Sigmoid colon (tissue), 7 donors: ENCODE data around the gene TF. TPM values are rescaled to one million over a fixed set of nuclear protein-coding genes. Genes with fewer than 3 reads are reported as not detected.

Source experiments
- DNase-seq: peaks from one replicate; pipeline ENCODE4 v3.0.0-alpha.2; 2019
- H3K27ac ChIP-seq, 4 donors: fragments of 200-600 bp; sonication (generic); one replicate each; pipeline ENCODE4 v1.5.1; 2016 to 2019; ENCODE audit warnings: mild to moderate bottlenecking in 1 of 4
- H3K27me3 ChIP-seq, 3 donors: fragments of 200-600 bp; sonication (generic); one replicate each; pipeline ENCODE4 v1.5.1; 2019; ENCODE audit warnings: mild to moderate bottlenecking in 1 of 3
- H3K36me3 ChIP-seq, 4 donors: fragments of 200-600 bp; sonication (generic); one replicate each; pipeline ENCODE4 v1.5.1; 2016 to 2019
- H3K4me1 ChIP-seq, 4 donors: fragments of 200-600 bp; sonication (generic); one replicate each; pipeline ENCODE4 v1.5.1; 2017 to 2019
- H3K4me3 ChIP-seq, 4 donors: fragments of 200-600 bp; sonication (generic); one replicate each; pipeline ENCODE4 v1.5.1; 2017 to 2019; ENCODE audit warnings: mild to moderate bottlenecking in 2 of 4, moderate library complexity in 1 of 4
- H3K9me3 ChIP-seq, 4 donors: fragments of 200-600 bp in 3 of 4; sonication (generic) in 3 of 4; one replicate each; pipeline versions ENCODE4 v1.5.1 to v1.6.1; 2013 to 2019
- EP300 ChIP-seq, 4 donors: sonication (generic); formaldehyde crosslinking; IDR thresholded peaks; one replicate each; pipeline ENCODE4 v1.6.1; 2017; ENCODE audit warnings: antibody characterized with exemption in 4 of 4
- POLR2A ChIP-seq, 2 donors: fragments of 450-650 bp; IDR thresholded peaks; one replicate each; pipeline ENCODE4 v1.6.1; 2016; ENCODE audit warnings: antibody characterized with exemption in 2 of 2, mild to moderate bottlenecking in 2 of 2, moderate library complexity in 2 of 2
- POLR2AphosphoS5 ChIP-seq, 4 donors: sonication (generic); formaldehyde crosslinking; IDR thresholded peaks; one replicate each; pipeline ENCODE4 v1.6.1; 2017; ENCODE audit warnings: antibody characterized with exemption in 4 of 4
- WGBS, 2 donors: extraction: QIAGEN DNeasy Blood & Tissue Kit; methylation state at CpG; one replicate each; pipeline ENCODE4 v1.1.7; 2013; 5-methylcytosine and 5-hydroxymethylcytosine counted together
- intact Hi-C: fragments of 100-400 bp; cut with DNase I; formaldehyde crosslinking; loops from one replicate; pipeline ENCODE4 v1.15.1; 2023
- polyA plus RNA-seq, 3 donors: library from polyadenylated mRNA; stranded (reverse); fragments of 200-250 nt; gene quantifications; one replicate each; pipeline ENCODE4 v1.2.3, GENCODE V29; 2013
- total RNA-seq, 4 donors: library from RNA; depleted of rRNA; stranded (reverse); fragments of >200 nt; gene quantifications; one replicate each; pipeline ENCODE4 v1.1.0, GENCODE V29; 2016
- TF ChIP-seq, protein P1 (sequence below), 4 experiments: fragments of 450-650 bp in 3 of 4; fragments of 200-600 bp in 1 of 4; IDR thresholded peaks; one replicate each; pipeline ENCODE4 v1.5.1; 2016 to 2019; ENCODE audit warnings: antibody characterized with exemption in 4 of 4, mild to moderate bottlenecking in 3 of 4, moderate library complexity in 2 of 4
- donor health status: healthy with polysubstance abuse.
- donor health status: Bipolar disorder and iron deficiency.
- donor health status: healthy.

Gene TF
- total and polyA plus RNA-seq, 7 donors = under 0.01 to 14.8 (median 1.8) TPM

- no peak overlapping the region for H3K27ac ChIP-seq
- intact Hi-C loops = no loop called here
- H3K36me3 ChIP-seq = peaks cover 0 to 24% (median 0%) of the 10 kb centered on the region in 4 donors
Measured at GRCh38 chr3:133828576-133829309, 82.5 kb downstream of the TF start.

GRCh38 chr3:133829310-133829707 is 83.1 kb downstream of the TF start:
- no peaks in the 10 kb centered on the region for H3K9me3 ChIP-seq
- intact Hi-C loops = no loop called here

More at GRCh38 chr3:133828576-133829309, 82.5 kb downstream of the TF start:
- Histone ChIP-seq H3K27me3 (no peaks in the 10 kb centered on the region), H3K4me3 (no peak overlapping the region), H3K4me1 (no peaks in the 10 kb centered on the region), H3K9me3 (no peaks in the 10 kb centered on the region)
- DNase-seq = no peak
- TF ChIP-seq, protein P1, sequence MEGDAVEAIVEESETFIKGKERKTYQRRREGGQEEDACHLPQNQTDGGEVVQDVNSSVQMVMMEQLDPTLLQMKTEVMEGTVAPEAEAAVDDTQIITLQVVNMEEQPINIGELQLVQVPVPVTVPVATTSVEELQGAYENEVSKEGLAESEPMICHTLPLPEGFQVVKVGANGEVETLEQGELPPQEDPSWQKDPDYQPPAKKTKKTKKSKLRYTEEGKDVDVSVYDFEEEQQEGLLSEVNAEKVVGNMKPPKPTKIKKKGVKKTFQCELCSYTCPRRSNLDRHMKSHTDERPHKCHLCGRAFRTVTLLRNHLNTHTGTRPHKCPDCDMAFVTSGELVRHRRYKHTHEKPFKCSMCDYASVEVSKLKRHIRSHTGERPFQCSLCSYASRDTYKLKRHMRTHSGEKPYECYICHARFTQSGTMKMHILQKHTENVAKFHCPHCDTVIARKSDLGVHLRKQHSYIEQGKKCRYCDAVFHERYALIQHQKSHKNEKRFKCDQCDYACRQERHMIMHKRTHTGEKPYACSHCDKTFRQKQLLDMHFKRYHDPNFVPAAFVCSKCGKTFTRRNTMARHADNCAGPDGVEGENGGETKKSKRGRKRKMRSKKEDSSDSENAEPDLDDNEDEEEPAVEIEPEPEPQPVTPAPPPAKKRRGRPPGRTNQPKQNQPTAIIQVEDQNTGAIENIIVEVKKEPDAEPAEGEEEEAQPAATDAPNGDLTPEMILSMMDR (IDR thresholded peaks at IDR 0.05) = no peak
- TF ChIP-seq EP300 (IDR thresholded peaks at IDR 0.05) (no peak), POLR2A (IDR thresholded peaks at IDR 0.05) (no peak), POLR2AphosphoS5 (IDR thresholded peaks at IDR 0.05) (no peak)
- WGBS, 2 donors = 73 to 83% methylated on average over 12 of the region's 12 CpGs

GRCh38 chr3:133830071-133830470 is 83.9 kb downstream of the TF start:
- no peak overlapping the region for H3K27ac ChIP-seq
- intact Hi-C loops = no loop called here
- TF ChIP-seq POLR2AphosphoS5 (IDR thresholded peaks at IDR 0.05) = no peak
- TF ChIP-seq, protein P1 (IDR thresholded peaks at IDR 0.05) = no peak
- no peak for TF ChIP-seq EP300 (IDR thresholded peaks at IDR 0.05)
- TF ChIP-seq POLR2A (IDR thresholded peaks at IDR 0.05) = no peak
- DNase-seq = no peak
- H3K4me1 ChIP-seq = no peaks in the 10 kb centered on the region
- H3K4me3 ChIP-seq = no peak overlapping the region
- no peaks in the 10 kb centered on the region for H3K9me3 ChIP-seq
- H3K36me3 ChIP-seq = peaks cover 0 to 19% (median 0%) of the 10 kb centered on the region in 4 donors
- 88 to 90% methylated on average over 3 of the region's 3 CpGs for WGBS, 2 donors
- no peaks in the 10 kb centered on the region for H3K27me3 ChIP-seq

More at GRCh38 chr3:133829310-133829707, 83.1 kb downstream of the TF start:
- Histone ChIP-seq H3K4me3 (no peak overlapping the region), H3K4me1 (no peaks in the 10 kb centered on the region), H3K36me3 (peaks cover 0 to 24% (median 0%) of the 10 kb centered on the region in 4 donors), H3K27me3 (no peaks in the 10 kb centered on the region), H3K27ac (no peak overlapping the region)
- no peak for DNase-seq
- 78 to 82% methylated on average over 3 of the region's 3 CpGs for WGBS, 2 donors
- TF ChIP-seq EP300 (IDR thresholded peaks at IDR 0.05) = no peak
- TF ChIP-seq, protein P1 (IDR thresholded peaks at IDR 0.05) = no peak
- no peak for TF ChIP-seq POLR2AphosphoS5 (IDR thresholded peaks at IDR 0.05)
- no peak for TF ChIP-seq POLR2A (IDR thresholded peaks at IDR 0.05)

DNA sequence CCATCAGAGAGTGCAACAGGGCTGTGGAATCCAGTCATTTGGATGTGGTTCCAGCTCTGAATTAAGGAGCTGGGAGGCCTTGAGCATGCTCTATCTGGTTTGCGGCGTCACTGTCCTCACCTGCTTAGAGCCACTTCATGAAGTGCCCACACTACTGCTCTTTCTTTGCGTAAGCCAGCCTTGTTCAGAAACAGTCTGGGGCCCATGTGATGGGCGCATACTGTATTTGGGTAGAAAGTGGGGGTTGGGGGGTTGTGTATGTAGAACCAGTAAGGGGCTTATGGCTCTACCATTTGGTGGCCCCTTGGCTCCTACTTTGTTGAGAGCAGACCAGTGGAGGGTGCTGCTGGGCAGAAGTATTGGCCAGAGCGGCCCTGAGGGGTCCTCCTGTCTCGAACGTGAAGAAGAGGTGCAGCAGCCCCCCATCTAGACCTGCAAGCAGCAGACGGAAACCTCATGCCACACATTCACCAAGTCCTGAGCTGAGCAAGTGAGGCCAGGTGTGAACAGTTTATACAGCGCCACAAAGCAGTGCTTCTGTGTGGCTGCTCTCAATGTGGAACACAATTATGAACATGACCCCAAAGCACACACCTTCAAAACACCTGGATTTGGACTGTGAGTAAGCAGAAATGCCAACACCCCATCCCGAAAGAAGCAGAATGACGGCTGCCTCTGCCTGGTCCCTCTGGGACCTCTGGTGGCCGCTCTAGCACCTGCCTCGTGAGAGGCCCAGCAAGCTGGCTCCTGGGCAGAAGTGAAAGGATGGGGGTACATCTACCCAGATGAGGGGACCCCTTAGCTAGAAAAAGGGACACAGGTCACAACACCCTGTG is 86.0 kb downstream of the TF start:
- H3K36me3 ChIP-seq = peaks cover 0 to 16% (median 0%) of the 10 kb centered on the region in 4 donors
- no peaks in the 10 kb centered on the region for H3K27me3 ChIP-seq
- intact Hi-C loops = no loop called here
- TF ChIP-seq EP300 (IDR thresholded peaks at IDR 0.05) (no peak), POLR2AphosphoS5 (IDR thresholded peaks at IDR 0.05) (no peak)
- H3K9me3 ChIP-seq = no peaks in the 10 kb centered on the region
- no peak for DNase-seq
- H3K4me1 ChIP-seq = no peaks in the 10 kb centered on the region
- H3K27ac ChIP-seq = no peak overlapping the region
- H3K4me3 ChIP-seq = no peak overlapping the region
- 73 to 80% methylated on average over 13 of the region's 13 CpGs for WGBS, 2 donors

GRCh38 chr3:133832802-133833144 is 86.6 kb downstream of the TF start:
- Histone ChIP-seq H3K9me3 (no peaks in the 10 kb centered on the region), H3K4me1 (no peaks in the 10 kb centered on the region), H3K4me3 (no peak overlapping the region), H3K27ac (no peak overlapping the region), H3K27me3 (no peaks in the 10 kb centered on the region), H3K36me3 (peaks cover 0 to 16% (median 0%) of the 10 kb centered on the region in 4 donors)
- 92 to 94% methylated on average over 10 of the region's 10 CpGs for whole genome bisulfite sequencing, 2 donors
- intact Hi-C loops = no loop called here
- no peak for DNase-seq
- TF ChIP-seq POLR2A (IDR thresholded peaks at IDR 0.05) = no peak
- TF ChIP-seq POLR2AphosphoS5 (IDR thresholded peaks at IDR 0.05) = no peak
- TF ChIP-seq, protein P1 (IDR thresholded peaks at IDR 0.05) = no peak
- no peak for TF ChIP-seq EP300 (IDR thresholded peaks at IDR 0.05)
